ENCODE results near the gene TSHZ3.

DNA sequence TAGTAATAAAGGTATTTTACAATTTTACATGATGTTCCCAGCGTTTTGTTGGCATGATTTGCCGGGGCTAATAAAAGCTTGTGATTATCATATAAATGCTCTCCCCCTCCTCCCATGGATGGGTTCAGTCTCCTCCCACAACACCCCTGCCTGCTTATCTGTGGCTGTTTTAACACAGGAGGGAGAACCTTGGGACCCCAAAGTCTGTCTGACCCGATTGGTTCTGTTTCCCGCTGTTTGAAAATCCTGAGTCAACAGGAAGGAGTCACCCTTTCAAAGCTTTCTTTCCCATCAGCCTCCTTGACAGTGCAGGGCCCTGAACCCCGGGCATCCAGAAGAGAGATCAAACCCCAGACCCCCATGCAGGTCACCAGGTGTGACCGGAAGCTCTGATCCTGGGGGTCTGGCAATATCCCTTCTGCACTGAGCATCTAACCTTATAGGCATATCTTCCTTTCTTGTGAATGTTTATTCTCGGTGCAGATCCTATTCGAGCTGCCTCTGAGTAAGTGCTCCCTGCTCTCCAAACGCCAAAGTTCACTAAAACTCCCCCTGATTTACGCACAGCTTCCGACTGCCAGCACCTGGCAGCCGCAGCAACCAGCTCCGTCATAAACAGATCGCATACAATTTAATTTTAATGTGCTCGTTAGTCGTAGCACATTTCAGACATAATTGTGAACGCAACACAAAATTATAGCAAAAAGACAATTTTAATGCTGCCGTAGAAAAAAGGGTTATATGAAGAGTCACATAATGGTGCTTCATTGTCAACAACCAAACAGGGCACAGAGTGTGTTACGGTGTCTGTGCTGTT, 74.8 kb downstream of the TSHZ3 start:
- TF ChIP-seq, protein P1, sequence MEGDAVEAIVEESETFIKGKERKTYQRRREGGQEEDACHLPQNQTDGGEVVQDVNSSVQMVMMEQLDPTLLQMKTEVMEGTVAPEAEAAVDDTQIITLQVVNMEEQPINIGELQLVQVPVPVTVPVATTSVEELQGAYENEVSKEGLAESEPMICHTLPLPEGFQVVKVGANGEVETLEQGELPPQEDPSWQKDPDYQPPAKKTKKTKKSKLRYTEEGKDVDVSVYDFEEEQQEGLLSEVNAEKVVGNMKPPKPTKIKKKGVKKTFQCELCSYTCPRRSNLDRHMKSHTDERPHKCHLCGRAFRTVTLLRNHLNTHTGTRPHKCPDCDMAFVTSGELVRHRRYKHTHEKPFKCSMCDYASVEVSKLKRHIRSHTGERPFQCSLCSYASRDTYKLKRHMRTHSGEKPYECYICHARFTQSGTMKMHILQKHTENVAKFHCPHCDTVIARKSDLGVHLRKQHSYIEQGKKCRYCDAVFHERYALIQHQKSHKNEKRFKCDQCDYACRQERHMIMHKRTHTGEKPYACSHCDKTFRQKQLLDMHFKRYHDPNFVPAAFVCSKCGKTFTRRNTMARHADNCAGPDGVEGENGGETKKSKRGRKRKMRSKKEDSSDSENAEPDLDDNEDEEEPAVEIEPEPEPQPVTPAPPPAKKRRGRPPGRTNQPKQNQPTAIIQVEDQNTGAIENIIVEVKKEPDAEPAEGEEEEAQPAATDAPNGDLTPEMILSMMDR (IDR thresholded peaks at IDR 0.05; ENCODE audit: poor library complexity, severe bottlenecking): no peak
- TF ChIP-seq, protein P2, sequence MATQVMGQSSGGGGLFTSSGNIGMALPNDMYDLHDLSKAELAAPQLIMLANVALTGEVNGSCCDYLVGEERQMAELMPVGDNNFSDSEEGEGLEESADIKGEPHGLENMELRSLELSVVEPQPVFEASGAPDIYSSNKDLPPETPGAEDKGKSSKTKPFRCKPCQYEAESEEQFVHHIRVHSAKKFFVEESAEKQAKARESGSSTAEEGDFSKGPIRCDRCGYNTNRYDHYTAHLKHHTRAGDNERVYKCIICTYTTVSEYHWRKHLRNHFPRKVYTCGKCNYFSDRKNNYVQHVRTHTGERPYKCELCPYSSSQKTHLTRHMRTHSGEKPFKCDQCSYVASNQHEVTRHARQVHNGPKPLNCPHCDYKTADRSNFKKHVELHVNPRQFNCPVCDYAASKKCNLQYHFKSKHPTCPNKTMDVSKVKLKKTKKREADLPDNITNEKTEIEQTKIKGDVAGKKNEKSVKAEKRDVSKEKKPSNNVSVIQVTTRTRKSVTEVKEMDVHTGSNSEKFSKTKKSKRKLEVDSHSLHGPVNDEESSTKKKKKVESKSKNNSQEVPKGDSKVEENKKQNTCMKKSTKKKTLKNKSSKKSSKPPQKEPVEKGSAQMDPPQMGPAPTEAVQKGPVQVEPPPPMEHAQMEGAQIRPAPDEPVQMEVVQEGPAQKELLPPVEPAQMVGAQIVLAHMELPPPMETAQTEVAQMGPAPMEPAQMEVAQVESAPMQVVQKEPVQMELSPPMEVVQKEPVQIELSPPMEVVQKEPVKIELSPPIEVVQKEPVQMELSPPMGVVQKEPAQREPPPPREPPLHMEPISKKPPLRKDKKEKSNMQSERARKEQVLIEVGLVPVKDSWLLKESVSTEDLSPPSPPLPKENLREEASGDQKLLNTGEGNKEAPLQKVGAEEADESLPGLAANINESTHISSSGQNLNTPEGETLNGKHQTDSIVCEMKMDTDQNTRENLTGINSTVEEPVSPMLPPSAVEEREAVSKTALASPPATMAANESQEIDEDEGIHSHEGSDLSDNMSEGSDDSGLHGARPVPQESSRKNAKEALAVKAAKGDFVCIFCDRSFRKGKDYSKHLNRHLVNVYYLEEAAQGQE (IDR thresholded peaks at IDR 0.05; ENCODE audit: borderline replicate concordance): no peak
- no peak for TF ChIP-seq SMC3 (conservative IDR thresholded peaks at IDR 0.05; ENCODE audit: poor library complexity)
